ENCODE results near the gene GALK1.
A peak's percentile ranks its signal among the peaks of the same experiment; 100 is the strongest.

The GALK1 gene

GRCh38 chr17:75729351-75729750, 35.6 kb downstream of the GALK1 start:
- Histone ChIP-seq H3K4me2 (ENCODE audit: low read length) (no peak overlapping the region), H3K9ac (ENCODE audit: low read depth, low read length) (no peak overlapping the region), H3K4me3 (ENCODE audit: low read length) (no peak overlapping the region), H3K9me3 (replicated peaks; ENCODE audit: low read length) (no peaks in the 10 kb centered on the region), H3K27me3 (ENCODE audit: control insufficient read depth, insufficient read depth, low read length) (peaks cover 11% of the 10 kb centered on the region), H3K4me1 (ENCODE audit: control insufficient read depth, insufficient read depth, low read length) (no peaks in the 10 kb centered on the region), H3K36me3 (ENCODE audit: insufficient read depth, low read length) (no peaks in the 10 kb centered on the region)

GRCh38 chr17:75727391-75727790, 37.6 kb downstream of the GALK1 start:
- H3K9ac ChIP-seq (ENCODE audit: low read depth, low read length) = no peak overlapping the region
- peaks cover 11% of the 10 kb centered on the region for H3K27me3 ChIP-seq (ENCODE audit: control insufficient read depth, insufficient read depth, low read length)
- no peak overlapping the region for H3K4me2 ChIP-seq (ENCODE audit: low read length)
- H3K4me3 ChIP-seq (ENCODE audit: low read length) = no peak overlapping the region
- no peaks in the 10 kb centered on the region for H3K36me3 ChIP-seq (ENCODE audit: insufficient read depth, low read length)
- H3K9me3 ChIP-seq (replicated peaks; ENCODE audit: low read length) = no peaks in the 10 kb centered on the region
- H3K4me1 ChIP-seq (ENCODE audit: control insufficient read depth, insufficient read depth, low read length) = no peaks in the 10 kb centered on the region

- H3K27me3 ChIP-seq (ENCODE audit: control insufficient read depth, insufficient read depth, low read length) = peaks cover 23% of the 10 kb centered on the region
- no peak overlapping the region for H3K4me2 ChIP-seq (ENCODE audit: low read length)
- peaks cover 6% of the 10 kb centered on the region for H3K4me1 ChIP-seq (ENCODE audit: control insufficient read depth, insufficient read depth, low read length)
- H3K4me3 ChIP-seq (ENCODE audit: low read length) = no peak overlapping the region
- H3K36me3 ChIP-seq (ENCODE audit: insufficient read depth, low read length) = no peaks in the 10 kb centered on the region
- no peak overlapping the region for H3K9ac ChIP-seq (ENCODE audit: low read depth, low read length)
- H3K9me3 ChIP-seq (replicated peaks; ENCODE audit: low read length) = no peaks in the 10 kb centered on the region
Observed at GRCh38 chr17:75725504-75725903, 39.5 kb downstream of the GALK1 start.

- Histone ChIP-seq H3K4me3 (ENCODE audit: low read length) (no peak overlapping the region), H3K36me3 (ENCODE audit: insufficient read depth, low read length) (no peaks in the 10 kb centered on the region), H3K27me3 (ENCODE audit: control insufficient read depth, insufficient read depth, low read length) (peaks cover 33% of the 10 kb centered on the region), H3K4me2 (ENCODE audit: low read length) (no peak overlapping the region), H3K9ac (ENCODE audit: low read depth, low read length) (no peak overlapping the region), H3K9me3 (replicated peaks; ENCODE audit: low read length) (no peaks in the 10 kb centered on the region), H3K4me1 (ENCODE audit: control insufficient read depth, insufficient read depth, low read length) (peaks cover 6% of the 10 kb centered on the region)
Observed at GRCh38 chr17:75724016-75725003, 40.7 kb downstream of the GALK1 start.

GRCh38 chr17:75723171-75723930, 41.6 kb downstream of the GALK1 start:
- H3K27me3 ChIP-seq (ENCODE audit: control insufficient read depth, insufficient read depth, low read length) = peaks cover 42% of the 10 kb centered on the region
- no peak overlapping the region for H3K9ac ChIP-seq (ENCODE audit: low read depth, low read length)
- no peaks in the 10 kb centered on the region for H3K9me3 ChIP-seq (replicated peaks; ENCODE audit: low read length)
- no peak overlapping the region for H3K4me3 ChIP-seq (ENCODE audit: low read length)
- no peaks in the 10 kb centered on the region for H3K36me3 ChIP-seq (ENCODE audit: insufficient read depth, low read length)
- H3K4me1 ChIP-seq (ENCODE audit: control insufficient read depth, insufficient read depth, low read length) = peaks cover 6% of the 10 kb centered on the region
- H3K4me2 ChIP-seq (ENCODE audit: low read length) = no peak overlapping the region

- Histone ChIP-seq H3K4me2 (ENCODE audit: low read length) (no peak overlapping the region), H3K9ac (ENCODE audit: low read depth, low read length) (no peak overlapping the region), H3K4me3 (ENCODE audit: low read length) (no peak overlapping the region), H3K4me1 (ENCODE audit: control insufficient read depth, insufficient read depth, low read length) (peaks cover 6% of the 10 kb centered on the region), H3K27me3 (ENCODE audit: control insufficient read depth, insufficient read depth, low read length) (peaks cover 41% of the 10 kb centered on the region), H3K36me3 (ENCODE audit: insufficient read depth, low read length) (no peaks in the 10 kb centered on the region), H3K9me3 (replicated peaks; ENCODE audit: low read length) (no peaks in the 10 kb centered on the region)
Observed at GRCh38 chr17:75722542-75723095, 42.4 kb downstream of the GALK1 start.

GRCh38 chr17:75722076-75722475, 42.9 kb downstream of the GALK1 start:
- Histone ChIP-seq H3K9ac (ENCODE audit: low read depth, low read length) (no peak overlapping the region), H3K4me1 (ENCODE audit: control insufficient read depth, insufficient read depth, low read length) (peaks cover 6% of the 10 kb centered on the region), H3K9me3 (replicated peaks; ENCODE audit: low read length) (no peaks in the 10 kb centered on the region), H3K27me3 (ENCODE audit: control insufficient read depth, insufficient read depth, low read length) (peaks cover 45% of the 10 kb centered on the region), H3K4me3 (ENCODE audit: low read length) (no peak overlapping the region), H3K36me3 (ENCODE audit: insufficient read depth, low read length) (no peaks in the 10 kb centered on the region), H3K4me2 (ENCODE audit: low read length) (no peak overlapping the region)

- Histone ChIP-seq H3K27me3 (ENCODE audit: control insufficient read depth, insufficient read depth, low read length) (peaks cover 45% of the 10 kb centered on the region), H3K4me3 (ENCODE audit: low read length) (no peak overlapping the region)
Observed at GRCh38 chr17:75721463-75722011, 43.5 kb downstream of the GALK1 start.

GRCh38 chr17:75720656-75721462, 44.1 kb downstream of the GALK1 start, which contains the start of gene ITGB4:
Gene ITGB4 (plus strand): TSS chr17:75721459. CDS start chr17:75724704, 3,245 bp downstream.
- H3K36me3 ChIP-seq (ENCODE audit: insufficient read depth, low read length) = no peaks in the 10 kb centered on the region
- peaks cover 44% of the 10 kb centered on the region for H3K27me3 ChIP-seq (ENCODE audit: control insufficient read depth, insufficient read depth, low read length)
- H3K4me3 ChIP-seq (ENCODE audit: low read length) = peak within 1 kb of the TSS; percentile 39
- H3K9me3 ChIP-seq (replicated peaks; ENCODE audit: low read length) = no peaks in the 10 kb centered on the region
- peaks cover 6% of the 10 kb centered on the region for H3K4me1 ChIP-seq (ENCODE audit: control insufficient read depth, insufficient read depth, low read length)
- H3K9ac ChIP-seq (ENCODE audit: low read depth, low read length) = no peak within 1 kb of the TSS
- H3K4me2 ChIP-seq (ENCODE audit: low read length) = peak within 1 kb of the TSS; percentile 63

More at GRCh38 chr17:75721463-75722011, 43.5 kb downstream of the GALK1 start:
- Histone ChIP-seq H3K36me3 (ENCODE audit: insufficient read depth, low read length) (no peaks in the 10 kb centered on the region), H3K9ac (ENCODE audit: low read depth, low read length) (no peak overlapping the region), H3K4me2 (ENCODE audit: low read length) (peak overlapping the region; percentile 29), H3K4me1 (ENCODE audit: control insufficient read depth, insufficient read depth, low read length) (peaks cover 6% of the 10 kb centered on the region), H3K9me3 (replicated peaks; ENCODE audit: low read length) (no peaks in the 10 kb centered on the region)

- Histone ChIP-seq H3K27me3 (ENCODE audit: control insufficient read depth, insufficient read depth, low read length) (peaks cover 40% of the 10 kb centered on the region), H3K9ac (ENCODE audit: low read depth, low read length) (no peak overlapping the region), H3K9me3 (replicated peaks; ENCODE audit: low read length) (no peaks in the 10 kb centered on the region), H3K4me2 (ENCODE audit: low read length) (no peak overlapping the region), H3K4me1 (ENCODE audit: control insufficient read depth, insufficient read depth, low read length) (peaks cover 6% of the 10 kb centered on the region), H3K4me3 (ENCODE audit: low read length) (no peak overlapping the region), H3K36me3 (ENCODE audit: insufficient read depth, low read length) (no peaks in the 10 kb centered on the region)
Observed at GRCh38 chr17:75719732-75720131, 45.3 kb downstream of the GALK1 start.
